ENCODE data around the gene GALNT15. TPM values are rescaled to one million over a fixed set of nuclear protein-coding genes. Genes with fewer than 3 reads are reported as not detected.

Gene GALNT15
- total and polyA plus RNA-seq, 2 donors (not counting 1 experiment from before 2014, with no cell fraction given): not detected

DNA sequence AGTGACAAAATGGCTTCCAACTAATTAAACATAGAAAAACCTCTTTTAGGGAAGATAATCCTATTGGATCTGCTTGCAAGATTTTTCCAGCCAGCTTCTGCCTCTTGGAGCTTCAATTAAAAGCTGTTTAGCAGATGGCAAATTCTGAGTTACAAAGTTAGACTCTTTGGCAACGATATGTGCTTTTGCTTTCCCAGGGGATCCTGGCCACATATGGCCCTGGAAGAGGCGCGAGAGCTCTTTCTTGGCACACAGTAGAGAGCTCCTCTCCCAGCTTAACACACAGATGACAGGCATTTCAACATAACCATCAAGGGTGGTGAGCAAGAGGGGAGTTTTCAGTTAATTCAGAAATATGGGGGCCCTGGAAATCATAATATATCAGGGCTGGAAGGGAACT lies 41.6 kb upstream of the GALNT15 start:
- Histone ChIP-seq H3K27me3 (replicated peaks in 1 of 4; ENCODE audit: control extremely low read depth in 1 of 4, control insufficient read depth in 3 of 4, insufficient read depth in 4 of 4, low read length in 3 of 4) (no peaks in the 10 kb centered on the region), H2AFZ (ENCODE audit: insufficient read depth, low read depth, low read length, poor library complexity, severe bottlenecking) (no peak overlapping the region), H4K20me1 (ENCODE audit: control insufficient read depth, insufficient read depth, low read length, poor library complexity, severe bottlenecking) (no peaks in the 10 kb centered on the region), H3K4me1 (ENCODE audit: control insufficient read depth in 2 of 2, insufficient read depth in 2 of 2, low read length in 2 of 2) (no peaks in the 10 kb centered on the region), H3K4me3 (ENCODE audit: control extremely low read depth in 1 of 5, extremely low read depth in 1 of 5, insufficient read depth in 1 of 5, low read depth in 2 of 5, low read length in 4 of 5) (no peak overlapping the region), H3K9ac (ENCODE audit: low read length) (no peak overlapping the region), H3K27ac (ENCODE audit: low read length in 2 of 2) (no peak overlapping the region), H3K4me2 (replicated peaks; ENCODE audit: low read depth, low read length, poor library complexity, severe bottlenecking) (no peak overlapping the region), H3K9me3 (ENCODE audit: control extremely low read depth in 1 of 3, control insufficient read depth in 2 of 3, insufficient read depth in 1 of 3, low read length in 2 of 3) (peaks cover 0 to 3% (median 0%) of the 10 kb centered on the region in 3 donors), H3K79me2 (ENCODE audit: control insufficient read depth, insufficient read depth, low read length) (no peaks in the 10 kb centered on the region), H3K36me3 (replicated peaks in 1 of 2; ENCODE audit: control extremely low read depth in 1 of 2, control insufficient read depth in 1 of 2, extremely low read depth in 1 of 2, insufficient read depth in 2 of 2, low read length in 1 of 2) (no peaks in the 10 kb centered on the region)
- no peak for ATAC-seq (ENCODE audit: low read depth)
- intact Hi-C loops (cut with micrococcal nuclease): no loop called here
- Mint-ChIP-seq H3K27ac (no peak overlapping the region), H3K4me1 (no peaks in the 10 kb centered on the region), H3K27me3 (peaks cover 11% of the 10 kb centered on the region), H3K9me3 (ENCODE audit: insufficient read depth) (no peaks in the 10 kb centered on the region), H3K4me3 (no peak overlapping the region)
- ChIA-PET CTCF (no interaction called here), POLR2A (no interaction called here)
- WGBS (ENCODE audit: insufficient coverage): 89% methylated on average over 1 of the region's 3 CpGs
- DNase-seq: no peak
- no peak for TF ChIP-seq EZH2 (IDR thresholded peaks at IDR 0.05; ENCODE audit: borderline replicate concordance, insufficient read depth, low read depth, low read length, poor library complexity, severe bottlenecking)
- TF ChIP-seq, protein P1, sequence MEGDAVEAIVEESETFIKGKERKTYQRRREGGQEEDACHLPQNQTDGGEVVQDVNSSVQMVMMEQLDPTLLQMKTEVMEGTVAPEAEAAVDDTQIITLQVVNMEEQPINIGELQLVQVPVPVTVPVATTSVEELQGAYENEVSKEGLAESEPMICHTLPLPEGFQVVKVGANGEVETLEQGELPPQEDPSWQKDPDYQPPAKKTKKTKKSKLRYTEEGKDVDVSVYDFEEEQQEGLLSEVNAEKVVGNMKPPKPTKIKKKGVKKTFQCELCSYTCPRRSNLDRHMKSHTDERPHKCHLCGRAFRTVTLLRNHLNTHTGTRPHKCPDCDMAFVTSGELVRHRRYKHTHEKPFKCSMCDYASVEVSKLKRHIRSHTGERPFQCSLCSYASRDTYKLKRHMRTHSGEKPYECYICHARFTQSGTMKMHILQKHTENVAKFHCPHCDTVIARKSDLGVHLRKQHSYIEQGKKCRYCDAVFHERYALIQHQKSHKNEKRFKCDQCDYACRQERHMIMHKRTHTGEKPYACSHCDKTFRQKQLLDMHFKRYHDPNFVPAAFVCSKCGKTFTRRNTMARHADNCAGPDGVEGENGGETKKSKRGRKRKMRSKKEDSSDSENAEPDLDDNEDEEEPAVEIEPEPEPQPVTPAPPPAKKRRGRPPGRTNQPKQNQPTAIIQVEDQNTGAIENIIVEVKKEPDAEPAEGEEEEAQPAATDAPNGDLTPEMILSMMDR (IDR thresholded peaks at IDR 0.05): no peak

GRCh38 chr3:16134173-16134928 lies 40.1 kb upstream of the GALNT15 start:
- intact Hi-C loops (cut with micrococcal nuclease): no loop called here
- ATAC-seq (ENCODE audit: low read depth): no peak
- Histone ChIP-seq H2AFZ (ENCODE audit: insufficient read depth, low read depth, low read length, poor library complexity, severe bottlenecking) (no peak overlapping the region), H3K9me3 (ENCODE audit: control extremely low read depth in 1 of 3, control insufficient read depth in 2 of 3, insufficient read depth in 1 of 3, low read length in 2 of 3) (peaks cover 0 to 3% (median 0%) of the 10 kb centered on the region in 3 donors), H3K36me3 (replicated peaks in 1 of 2; ENCODE audit: control extremely low read depth in 1 of 2, control insufficient read depth in 1 of 2, extremely low read depth in 1 of 2, insufficient read depth in 2 of 2, low read length in 1 of 2) (no peaks in the 10 kb centered on the region), H3K4me3 (ENCODE audit: control extremely low read depth in 1 of 5, extremely low read depth in 1 of 5, insufficient read depth in 1 of 5, low read depth in 2 of 5, low read length in 4 of 5) (no peak overlapping the region), H4K20me1 (ENCODE audit: control insufficient read depth, insufficient read depth, low read length, poor library complexity, severe bottlenecking) (no peaks in the 10 kb centered on the region), H3K27ac (ENCODE audit: low read length in 2 of 2) (no peak overlapping the region), H3K79me2 (ENCODE audit: control insufficient read depth, insufficient read depth, low read length) (no peaks in the 10 kb centered on the region), H3K4me1 (ENCODE audit: control insufficient read depth in 2 of 2, insufficient read depth in 2 of 2, low read length in 2 of 2) (no peaks in the 10 kb centered on the region), H3K4me2 (replicated peaks; ENCODE audit: low read depth, low read length, poor library complexity, severe bottlenecking) (no peak overlapping the region), H3K27me3 (replicated peaks in 1 of 4; ENCODE audit: control extremely low read depth in 1 of 4, control insufficient read depth in 3 of 4, insufficient read depth in 4 of 4, low read length in 3 of 4) (no peaks in the 10 kb centered on the region), H3K9ac (ENCODE audit: low read length) (no peak overlapping the region)
- WGBS (ENCODE audit: insufficient coverage): 78% methylated on average over 2 of the region's 6 CpGs
- Mint-ChIP-seq H3K27me3 (peaks cover 11% of the 10 kb centered on the region), H3K4me1 (no peaks in the 10 kb centered on the region), H3K9me3 (ENCODE audit: insufficient read depth) (no peaks in the 10 kb centered on the region), H3K27ac (no peak overlapping the region), H3K4me3 (no peak overlapping the region)
- TF ChIP-seq, protein P1 (IDR thresholded peaks at IDR 0.05): no peak
- TF ChIP-seq EZH2 (IDR thresholded peaks at IDR 0.05; ENCODE audit: borderline replicate concordance, insufficient read depth, low read depth, low read length, poor library complexity, severe bottlenecking): no peak
- no peak for DNase-seq
- POLR2A ChIA-PET: no interaction called here
- CTCF ChIA-PET: no interaction called here

Data from B cell (primary cell).